SK-N-SH (cell line): Measurements from ENCODE around the gene SPIB. TPM values are rescaled to one million over a fixed set of nuclear protein-coding genes. Genes with fewer than 3 reads are reported as not detected.

Source experiments
- CTCF ChIA-PET: fragments of 300-600, 350-600 bp; formaldehyde crosslinking; extraction: SDS; loops from one replicate; lab custom pipeline; 2021; lab: Yijun Ruan, JAX
- POLR2A ChIA-PET: fragments of 350-600 bp; sonication (Branson Sonifier 250); formaldehyde crosslinking; extraction: SDS; loops from one replicate; lab custom pipeline; 2020; ENCODE audit warnings: antibody characterized with exemption, inconsistent platforms; lab: Yijun Ruan, JAX
- DNase-seq: peaks from one replicate; pipeline ENCODE4 v3.0.0; 2012
- H2AFZ ChIP-seq: fragments of 200-600 bp; sonication (generic); 2 replicates; pipeline ENCODE4 v1.8.1; 2016; ENCODE audit warnings: antibody characterized with exemption, mild to moderate bottlenecking, low read depth
- H3F3A ChIP-seq: fragments of 200-600 bp; sonication (generic); replicated peaks from 2 replicates; pipeline ENCODE3; 2016; ENCODE audit warnings: antibody characterized with exemption, mild to moderate bottlenecking; ENCODE audit not compliant: insufficient read depth
- H3K27ac ChIP-seq, 2 experiments: fragments of 200-500 bp in 1 of 2; fragments of 200-600 bp in 1 of 2; sonication (Bioruptor generic) in 1 of 2; sonication (generic), shearing (Covaris generic) in 1 of 2; 2 replicates each; pipeline versions ENCODE4 v1.5.1 to v1.6.1; 2014 to 2016; ENCODE audit warnings: low read depth in 2 of 2, inconsistent platforms in 1 of 2, low read length in 1 of 2, mild to moderate bottlenecking in 1 of 2, mixed read lengths in 1 of 2
- H3K27me3 ChIP-seq: fragments of 200-600 bp; sonication (generic), shearing (Covaris generic); 2 replicates; pipeline ENCODE4 v1.6.1; 2016; ENCODE audit warnings: mixed run types; ENCODE audit not compliant: insufficient read depth
- H3K36me3 ChIP-seq, 2 experiments: fragments of 200-500 bp in 1 of 2; fragments of 200-600 bp in 1 of 2; sonication (Bioruptor generic) in 1 of 2; sonication (generic) in 1 of 2; replicated peaks in 1 of 2; 2 replicates each; pipeline versions ENCODE3 to v1.5.1; 2014 to 2016; ENCODE audit warnings: low read length in 1 of 2, mild to moderate bottlenecking in 1 of 2; ENCODE audit not compliant: insufficient read depth in 2 of 2, control insufficient read depth in 1 of 2
- H3K4me1 ChIP-seq, 2 experiments: fragments of 200-500 bp in 1 of 2; fragments of 200-600 bp in 1 of 2; sonication (Bioruptor generic) in 1 of 2; sonication (generic), shearing (Covaris generic) in 1 of 2; 2 replicates each; pipeline versions ENCODE4 v1.5.1 to v1.6.1; 2014 to 2016; ENCODE audit warnings: low read depth in 1 of 2, low read length in 1 of 2, mixed run types in 1 of 2; ENCODE audit not compliant: insufficient read depth in 2 of 2, control insufficient read depth in 1 of 2
- H3K4me2 ChIP-seq: fragments of 200-600 bp; sonication (generic), shearing (Covaris generic); 2 replicates; pipeline ENCODE4 v1.6.1; 2017; ENCODE audit warnings: mixed run types
- H3K4me3 ChIP-seq, 2 experiments: fragments of 200-500 bp in 1 of 2; fragments of 200-600 bp in 1 of 2; sonication (Bioruptor generic) in 1 of 2; sonication (generic), shearing (Covaris generic) in 1 of 2; 2 replicates each; pipeline versions ENCODE4 v1.5.1 to v1.8.1; 2014 to 2016; ENCODE audit warnings: low read depth in 2 of 2, inconsistent platforms in 1 of 2, low read length in 1 of 2, mild to moderate bottlenecking in 1 of 2, mixed read lengths in 1 of 2, moderate library complexity in 1 of 2
- H3K79me2 ChIP-seq: fragments of 200-600 bp; sonication (generic); 2 replicates; pipeline ENCODE4 v1.8.1; 2017; ENCODE audit warnings: mild to moderate bottlenecking; ENCODE audit not compliant: insufficient read depth
- H3K9ac ChIP-seq: fragments of 200-600 bp; sonication (generic); 2 replicates; pipeline ENCODE4 v1.6.1; 2017; ENCODE audit warnings: mixed run types
- H3K9me2 ChIP-seq: fragments of 200-600 bp; sonication (generic); 2 replicates; pipeline ENCODE4 v1.6.1; 2017; ENCODE audit warnings: mixed run types
- H3K9me3 ChIP-seq: fragments of 200-600 bp; sonication (generic); 2 replicates; pipeline ENCODE4 v1.6.1; 2017; ENCODE audit warnings: mixed run types, mild to moderate bottlenecking, moderate library complexity
- H4K20me1 ChIP-seq: fragments of 200-600 bp; sonication (generic); 2 replicates; pipeline ENCODE4 v1.6.1; 2017; ENCODE audit warnings: mild to moderate bottlenecking, mixed run types; ENCODE audit not compliant: insufficient read depth
- CHD2 ChIP-seq: fragments of 150-350 bp; IDR thresholded peaks from 2 replicates; pipeline ENCODE4 v1.6.1; 2018; ENCODE audit warnings: low read length; ENCODE audit not compliant: partially characterized antibody
- EP300 ChIP-seq, 2 experiments: IDR thresholded peaks; 2 replicates each; pipeline versions ENCODE4 v1.4.0 to v1.6.1; 2012; ENCODE audit warnings: borderline replicate concordance in 1 of 2, low read depth in 1 of 2, low read length in 1 of 2
- FOXJ3 ChIP-seq: sonication (generic); formaldehyde crosslinking; IDR thresholded peaks from 2 replicates; pipeline ENCODE4 v1.5.1; 2020; ENCODE audit warnings: mild to moderate bottlenecking, missing genetic modification reagents
- GABPA ChIP-seq: IDR thresholded peaks from 2 replicates; pipeline ENCODE4 v1.4.0; 2012; ENCODE audit warnings: low read depth, mild to moderate bottlenecking
- JUND ChIP-seq: IDR thresholded peaks from 2 replicates; pipeline ENCODE4 v1.4.0; 2012
- MXI1 ChIP-seq: IDR thresholded peaks from 2 replicates; pipeline ENCODE4 v1.6.1; 2012; ENCODE audit warnings: mild to moderate bottlenecking, low read depth, low read length, improper control_type of control experiment
- NFIC ChIP-seq: IDR thresholded peaks from 2 replicates; pipeline ENCODE4 v1.4.0; 2012; ENCODE audit warnings: borderline replicate concordance
- SMC3 ChIP-seq: IDR thresholded peaks from 2 replicates; pipeline ENCODE4 v1.6.1; 2012; ENCODE audit warnings: low read depth, low read length, improper control_type of control experiment
- TAF1 ChIP-seq: IDR thresholded peaks from 2 replicates; pipeline ENCODE4 v1.6.1; 2012; ENCODE audit warnings: low read depth, mild to moderate bottlenecking, low read length, moderate library complexity, borderline replicate concordance
- YY1 ChIP-seq: IDR thresholded peaks from 2 replicates; pipeline ENCODE4 v1.4.0; 2012; ENCODE audit warnings: low read depth, mild to moderate bottlenecking
- WGBS: methylation state at CpG from one replicate; pipeline ENCODE4 v1.1.6; 2017; ENCODE audit warnings: low lambda C conversion rate; 5-methylcytosine and 5-hydroxymethylcytosine counted together
- polyA plus RNA-seq, 3 experiments: library from polyadenylated mRNA; depleted of rRNA; stranded (reverse); fragments of >200 nt; gene quantifications; 2 replicates each; pipeline ENCODE4 v1.2.3, GENCODE V29; 2012
- TF ChIP-seq, protein P1 (sequence below): IDR thresholded peaks from 2 replicates; pipeline ENCODE4 v1.6.1; 2012; ENCODE audit warnings: mild to moderate bottlenecking, low read depth, low read length, moderate library complexity
- TF ChIP-seq, protein P2 (sequence below): fragments of 200-600 bp; sonication (generic); IDR thresholded peaks from 2 replicates; pipeline ENCODE4 v1.6.1; 2017; ENCODE audit warnings: antibody characterized with exemption, mild to moderate bottlenecking, moderate library complexity

Gene SPIB
- polyA plus RNA-seq, 1 of the 3 experiments (the other 2 are of a cell fraction), result not detected

DNA sequence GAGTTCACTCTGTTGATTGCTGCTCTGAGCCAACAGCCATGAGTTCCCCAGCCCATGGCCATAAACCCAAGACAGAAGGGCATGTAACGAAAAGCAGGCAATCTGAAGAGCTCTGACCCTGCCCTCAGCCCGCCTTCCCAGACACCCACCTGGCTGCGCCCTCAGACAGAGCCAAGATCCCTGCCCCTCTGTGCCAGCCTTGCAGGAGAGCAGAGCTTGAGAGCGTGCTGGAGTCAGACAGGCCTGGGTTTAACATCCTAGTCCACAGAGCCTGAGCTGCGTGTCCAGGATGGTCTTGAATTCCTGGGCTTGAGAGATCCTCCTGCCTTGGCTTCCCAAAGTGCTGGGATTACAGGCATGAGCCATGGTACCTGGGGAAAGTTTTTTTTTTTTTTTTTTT, 38.6 kb downstream of the SPIB start:
- Histone ChIP-seq H3F3A (no peaks in the 10 kb centered on the region), H2AFZ (no peak overlapping the region), H3K36me3 (no peaks in the 10 kb centered on the region), H3K4me3 (no peak overlapping the region)
- CTCF ChIA-PET, result interaction anchor here (0.8 to 1.8 kb wide), 5 partner anchors 11 to 100 kb away, joined by 4 to 6 read pairs (median 5); no protein-coding TSS in a partner anchor
- TF ChIP-seq YY1 (no peak), CHD2 (no peak), FOXJ3 (no peak)
- TF ChIP-seq, protein P1, sequence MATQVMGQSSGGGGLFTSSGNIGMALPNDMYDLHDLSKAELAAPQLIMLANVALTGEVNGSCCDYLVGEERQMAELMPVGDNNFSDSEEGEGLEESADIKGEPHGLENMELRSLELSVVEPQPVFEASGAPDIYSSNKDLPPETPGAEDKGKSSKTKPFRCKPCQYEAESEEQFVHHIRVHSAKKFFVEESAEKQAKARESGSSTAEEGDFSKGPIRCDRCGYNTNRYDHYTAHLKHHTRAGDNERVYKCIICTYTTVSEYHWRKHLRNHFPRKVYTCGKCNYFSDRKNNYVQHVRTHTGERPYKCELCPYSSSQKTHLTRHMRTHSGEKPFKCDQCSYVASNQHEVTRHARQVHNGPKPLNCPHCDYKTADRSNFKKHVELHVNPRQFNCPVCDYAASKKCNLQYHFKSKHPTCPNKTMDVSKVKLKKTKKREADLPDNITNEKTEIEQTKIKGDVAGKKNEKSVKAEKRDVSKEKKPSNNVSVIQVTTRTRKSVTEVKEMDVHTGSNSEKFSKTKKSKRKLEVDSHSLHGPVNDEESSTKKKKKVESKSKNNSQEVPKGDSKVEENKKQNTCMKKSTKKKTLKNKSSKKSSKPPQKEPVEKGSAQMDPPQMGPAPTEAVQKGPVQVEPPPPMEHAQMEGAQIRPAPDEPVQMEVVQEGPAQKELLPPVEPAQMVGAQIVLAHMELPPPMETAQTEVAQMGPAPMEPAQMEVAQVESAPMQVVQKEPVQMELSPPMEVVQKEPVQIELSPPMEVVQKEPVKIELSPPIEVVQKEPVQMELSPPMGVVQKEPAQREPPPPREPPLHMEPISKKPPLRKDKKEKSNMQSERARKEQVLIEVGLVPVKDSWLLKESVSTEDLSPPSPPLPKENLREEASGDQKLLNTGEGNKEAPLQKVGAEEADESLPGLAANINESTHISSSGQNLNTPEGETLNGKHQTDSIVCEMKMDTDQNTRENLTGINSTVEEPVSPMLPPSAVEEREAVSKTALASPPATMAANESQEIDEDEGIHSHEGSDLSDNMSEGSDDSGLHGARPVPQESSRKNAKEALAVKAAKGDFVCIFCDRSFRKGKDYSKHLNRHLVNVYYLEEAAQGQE, result no peak
- TF ChIP-seq, all 33 proteins: peak for 0
- H3K27ac ChIP-seq, result no peak overlapping the region
- 43% methylated on average over 5 of the region's 5 CpGs for WGBS
- no peak overlapping the region for H3K9ac ChIP-seq
- H3K27me3 ChIP-seq, result peaks cover 5% of the 10 kb centered on the region; the same call in 1 of the 2 replicates
- no peak for DNase-seq
- no peak overlapping the region for H3K4me2 ChIP-seq
- H3K9me3 ChIP-seq, result no peaks in the 10 kb centered on the region
- peaks cover 0 to 4% of the 10 kb centered on the region in 2 experiments; a peak in 1 of 4 replicates for H3K4me1 ChIP-seq
- POLR2A ChIA-PET, result no interaction called here
- H3K79me2 ChIP-seq, result no peaks in the 10 kb centered on the region
- no peaks in the 10 kb centered on the region for H4K20me1 ChIP-seq
- no peaks in the 10 kb centered on the region for H3K9me2 ChIP-seq

DNA sequence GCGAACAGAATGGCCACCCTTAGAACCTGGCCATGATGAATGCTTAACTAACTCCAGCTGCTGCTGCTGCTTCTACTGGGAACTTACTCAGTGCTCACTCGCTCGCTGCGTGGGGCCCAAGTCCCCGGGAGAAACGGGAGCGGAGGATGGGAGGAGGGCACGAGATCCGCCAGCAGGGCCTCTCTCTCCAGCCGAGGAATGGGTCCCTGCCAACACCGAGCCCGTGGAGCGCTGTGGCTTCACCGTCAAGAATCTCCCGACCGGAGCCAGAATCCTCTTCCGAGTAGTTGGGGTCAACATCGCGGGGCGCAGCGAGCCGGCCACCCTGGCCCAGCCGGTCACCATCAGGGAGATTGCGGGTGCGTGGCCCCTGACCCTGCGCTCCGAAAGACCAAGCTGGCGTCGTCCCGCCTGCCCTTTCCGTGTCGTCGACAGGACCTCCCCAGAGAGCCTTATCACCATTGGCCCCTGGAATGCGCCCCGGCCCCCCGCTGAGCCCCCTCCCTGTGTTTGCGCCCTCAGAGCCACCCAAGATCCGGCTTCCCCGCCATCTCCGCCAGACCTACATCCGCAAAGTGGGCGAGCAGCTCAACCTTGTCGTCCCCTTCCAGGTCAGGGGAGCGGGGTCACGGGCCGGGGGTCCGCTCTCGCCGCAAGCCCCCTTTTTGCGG, 39.8 kb downstream of the SPIB start:
- DNase-seq, result no peak
- Histone ChIP-seq H3K79me2 (no peaks in the 10 kb centered on the region), H3K27me3 (peaks cover 5% of the 10 kb centered on the region; the same call in 1 of the 2 replicates), H3K9me3 (no peaks in the 10 kb centered on the region), H3K4me2 (no peak overlapping the region), H2AFZ (no peak overlapping the region), H3K4me3 (no peak overlapping the region), H3F3A (no peaks in the 10 kb centered on the region), H4K20me1 (no peaks in the 10 kb centered on the region), H3K9ac (no peak overlapping the region), H3K27ac (no peak overlapping the region), H3K4me1 (peaks cover 0 to 4% of the 10 kb centered on the region in 2 experiments; a peak in 1 of 4 replicates), H3K36me3 (no peaks in the 10 kb centered on the region), H3K9me2 (no peaks in the 10 kb centered on the region)
- WGBS, result 74% methylated on average over 39 of the region's 50 CpGs
- CTCF ChIA-PET, result interaction anchor here (1.5 kb wide), 1 partner anchor 90 kb away, joined by 6 read pairs; no protein-coding TSS in a partner anchor
- POLR2A ChIA-PET, result no interaction called here
- TF ChIP-seq JUND (no peak), TAF1 (no peak), MXI1 (no peak), GABPA (no peak), EP300 (IDR thresholded peaks at IDR 0.05; ENCODE audit: borderline replicate concordance in 1 of 2, low read depth in 1 of 2, low read length in 1 of 2) (no peak), SMC3 (no peak), NFIC (no peak)
- TF ChIP-seq, protein P2, sequence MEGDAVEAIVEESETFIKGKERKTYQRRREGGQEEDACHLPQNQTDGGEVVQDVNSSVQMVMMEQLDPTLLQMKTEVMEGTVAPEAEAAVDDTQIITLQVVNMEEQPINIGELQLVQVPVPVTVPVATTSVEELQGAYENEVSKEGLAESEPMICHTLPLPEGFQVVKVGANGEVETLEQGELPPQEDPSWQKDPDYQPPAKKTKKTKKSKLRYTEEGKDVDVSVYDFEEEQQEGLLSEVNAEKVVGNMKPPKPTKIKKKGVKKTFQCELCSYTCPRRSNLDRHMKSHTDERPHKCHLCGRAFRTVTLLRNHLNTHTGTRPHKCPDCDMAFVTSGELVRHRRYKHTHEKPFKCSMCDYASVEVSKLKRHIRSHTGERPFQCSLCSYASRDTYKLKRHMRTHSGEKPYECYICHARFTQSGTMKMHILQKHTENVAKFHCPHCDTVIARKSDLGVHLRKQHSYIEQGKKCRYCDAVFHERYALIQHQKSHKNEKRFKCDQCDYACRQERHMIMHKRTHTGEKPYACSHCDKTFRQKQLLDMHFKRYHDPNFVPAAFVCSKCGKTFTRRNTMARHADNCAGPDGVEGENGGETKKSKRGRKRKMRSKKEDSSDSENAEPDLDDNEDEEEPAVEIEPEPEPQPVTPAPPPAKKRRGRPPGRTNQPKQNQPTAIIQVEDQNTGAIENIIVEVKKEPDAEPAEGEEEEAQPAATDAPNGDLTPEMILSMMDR, result no peak
